Testis (tissue), 2 donors: ENCODE results near the gene DCTN4.

Source experiments
- POLR2A ChIP-seq: fragments of 450-650 bp; IDR thresholded peaks from one replicate; pipeline ENCODE4 v1.6.1; 2017; ENCODE audit warnings: antibody characterized with exemption, mild to moderate bottlenecking, moderate library complexity
- TF ChIP-seq, protein P1 (sequence below), 3 experiments: fragments of 450-650 bp in 2 of 3; fragments of 200-600 bp in 1 of 3; sonication (generic) in 1 of 3; IDR thresholded peaks; one replicate each; pipeline ENCODE4 v1.5.1; 2016 to 2019; ENCODE audit warnings: antibody characterized with exemption in 3 of 3, mild to moderate bottlenecking in 2 of 3, moderate library complexity in 1 of 3

DNA sequence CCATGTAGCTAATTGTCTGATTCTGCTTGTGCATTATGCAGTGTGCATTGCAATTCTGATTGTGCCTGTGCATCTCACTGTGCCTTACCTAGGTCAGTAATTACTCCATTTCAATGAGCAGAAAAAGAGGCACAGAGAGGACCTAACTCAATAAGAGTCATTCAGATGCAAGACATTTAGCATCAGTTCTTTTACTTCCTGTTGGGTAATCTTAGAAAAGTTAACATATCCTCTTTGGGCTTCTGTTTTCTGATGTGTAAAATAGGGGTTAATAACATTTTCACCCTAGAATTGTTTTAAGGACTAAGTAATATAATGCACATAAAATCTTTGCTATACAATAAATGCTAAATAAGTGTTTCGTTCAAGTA is 7.0 kb upstream of the DCTN4 start:
- TF ChIP-seq, protein P1, sequence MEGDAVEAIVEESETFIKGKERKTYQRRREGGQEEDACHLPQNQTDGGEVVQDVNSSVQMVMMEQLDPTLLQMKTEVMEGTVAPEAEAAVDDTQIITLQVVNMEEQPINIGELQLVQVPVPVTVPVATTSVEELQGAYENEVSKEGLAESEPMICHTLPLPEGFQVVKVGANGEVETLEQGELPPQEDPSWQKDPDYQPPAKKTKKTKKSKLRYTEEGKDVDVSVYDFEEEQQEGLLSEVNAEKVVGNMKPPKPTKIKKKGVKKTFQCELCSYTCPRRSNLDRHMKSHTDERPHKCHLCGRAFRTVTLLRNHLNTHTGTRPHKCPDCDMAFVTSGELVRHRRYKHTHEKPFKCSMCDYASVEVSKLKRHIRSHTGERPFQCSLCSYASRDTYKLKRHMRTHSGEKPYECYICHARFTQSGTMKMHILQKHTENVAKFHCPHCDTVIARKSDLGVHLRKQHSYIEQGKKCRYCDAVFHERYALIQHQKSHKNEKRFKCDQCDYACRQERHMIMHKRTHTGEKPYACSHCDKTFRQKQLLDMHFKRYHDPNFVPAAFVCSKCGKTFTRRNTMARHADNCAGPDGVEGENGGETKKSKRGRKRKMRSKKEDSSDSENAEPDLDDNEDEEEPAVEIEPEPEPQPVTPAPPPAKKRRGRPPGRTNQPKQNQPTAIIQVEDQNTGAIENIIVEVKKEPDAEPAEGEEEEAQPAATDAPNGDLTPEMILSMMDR (IDR thresholded peaks at IDR 0.05), result no peak
- TF ChIP-seq POLR2A, result no peak
